Measurements from ENCODE around the gene RIOX2.
"Not testable (repeated sequence)": the region's sequence is repeated elsewhere in the genome, so short reads cannot be mapped to it uniquely, and the experiment has no call there.

RIOX2 gene

DNA sequence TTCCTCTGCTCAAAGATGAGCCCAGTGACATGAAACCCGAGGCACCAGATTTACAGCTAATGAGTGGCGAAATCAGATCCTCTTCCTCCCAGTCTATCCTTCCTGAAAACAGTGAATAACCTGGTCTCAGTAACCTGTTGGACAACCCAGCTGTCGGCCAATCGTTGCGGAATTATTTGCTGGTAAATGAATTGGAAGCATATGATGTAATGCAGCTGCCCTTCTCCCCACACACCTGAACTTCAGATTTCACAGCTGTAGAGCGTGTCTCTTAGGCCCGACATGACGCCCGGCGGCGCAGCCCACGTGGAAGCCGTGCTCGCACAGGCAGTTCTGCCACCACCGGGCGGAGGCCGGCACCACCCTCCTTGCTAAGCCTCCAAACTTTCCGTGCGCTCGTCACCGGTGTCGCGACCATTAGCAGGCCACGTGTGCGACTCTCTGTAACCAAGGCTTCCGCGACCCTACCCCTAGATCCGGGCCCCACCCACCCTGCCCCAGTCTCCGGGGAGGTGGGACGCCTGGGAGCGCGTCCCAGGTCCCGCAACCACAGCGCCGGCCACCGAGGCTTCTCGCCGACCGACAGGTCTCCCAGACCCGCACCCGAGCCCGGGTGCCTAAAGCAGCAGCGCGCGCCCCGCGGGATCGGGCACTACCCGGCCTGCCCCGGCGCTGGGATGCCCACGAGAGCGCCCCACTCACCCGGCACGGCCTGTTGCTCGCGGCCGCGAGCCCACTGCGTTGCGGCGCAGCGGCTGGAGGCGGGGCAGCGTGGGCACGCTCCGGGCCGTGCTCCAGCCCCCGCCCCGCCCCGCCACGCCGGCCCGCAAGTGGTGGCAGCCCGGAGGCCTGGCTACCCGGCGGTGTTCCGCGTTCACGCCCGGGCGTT is at the start of gene RIOX2:
Gene RIOX2, minus strand, starts transcription at position 753 of the 889 bp plus-strand sequence. CDS start 4,838 bp downstream, outside the sequence.
- peak; percentile 80 for DNase-seq (ENCODE audit: low spot score)

DNA sequence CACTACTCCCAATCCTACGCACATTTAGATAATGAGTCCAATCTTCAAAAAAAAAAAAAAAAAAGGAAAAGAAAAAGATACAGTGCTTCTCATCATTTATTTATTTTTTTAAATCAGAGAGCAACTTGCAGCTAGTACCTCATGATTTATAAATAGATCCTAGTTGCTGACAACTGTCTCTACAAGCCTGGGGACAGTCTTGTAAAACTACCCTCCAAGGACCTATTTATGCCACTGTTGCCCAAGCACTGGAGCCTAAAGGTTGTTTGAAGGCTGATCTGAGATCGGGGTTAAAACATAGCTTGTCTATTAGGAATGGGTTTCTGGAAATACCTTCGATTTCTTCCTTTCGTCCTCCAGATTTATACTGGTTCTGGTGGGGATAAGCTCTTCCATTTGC is 48.2 kb upstream of the RIOX2 start:
- DNase-seq (ENCODE audit: low spot score), result no peak

DNA sequence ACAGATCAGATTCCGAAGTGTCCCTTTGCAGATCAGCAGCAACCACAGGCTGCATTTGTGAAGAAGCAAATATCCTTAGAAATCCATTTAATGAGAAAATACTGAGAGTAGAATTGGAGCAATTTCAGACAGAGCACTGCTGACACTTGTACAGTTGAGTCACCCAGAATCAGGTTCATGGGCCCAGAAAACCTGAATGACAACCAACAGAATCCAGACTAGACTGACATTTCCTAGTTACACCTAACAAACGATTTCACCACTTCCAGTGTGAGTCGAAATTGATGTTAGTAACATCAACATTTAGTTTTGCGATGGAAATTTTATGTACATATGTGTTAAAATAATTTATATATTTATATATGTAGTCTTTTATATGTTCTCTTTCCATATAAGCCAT is 46.1 kb upstream of the RIOX2 start:
- no peak for DNase-seq (ENCODE audit: low spot score)

- no peak for DNase-seq (ENCODE audit: low spot score)
These were observed 42.0 kb upstream of the RIOX2 start for GRCh38 chr3:98014268-98014585.

DNA sequence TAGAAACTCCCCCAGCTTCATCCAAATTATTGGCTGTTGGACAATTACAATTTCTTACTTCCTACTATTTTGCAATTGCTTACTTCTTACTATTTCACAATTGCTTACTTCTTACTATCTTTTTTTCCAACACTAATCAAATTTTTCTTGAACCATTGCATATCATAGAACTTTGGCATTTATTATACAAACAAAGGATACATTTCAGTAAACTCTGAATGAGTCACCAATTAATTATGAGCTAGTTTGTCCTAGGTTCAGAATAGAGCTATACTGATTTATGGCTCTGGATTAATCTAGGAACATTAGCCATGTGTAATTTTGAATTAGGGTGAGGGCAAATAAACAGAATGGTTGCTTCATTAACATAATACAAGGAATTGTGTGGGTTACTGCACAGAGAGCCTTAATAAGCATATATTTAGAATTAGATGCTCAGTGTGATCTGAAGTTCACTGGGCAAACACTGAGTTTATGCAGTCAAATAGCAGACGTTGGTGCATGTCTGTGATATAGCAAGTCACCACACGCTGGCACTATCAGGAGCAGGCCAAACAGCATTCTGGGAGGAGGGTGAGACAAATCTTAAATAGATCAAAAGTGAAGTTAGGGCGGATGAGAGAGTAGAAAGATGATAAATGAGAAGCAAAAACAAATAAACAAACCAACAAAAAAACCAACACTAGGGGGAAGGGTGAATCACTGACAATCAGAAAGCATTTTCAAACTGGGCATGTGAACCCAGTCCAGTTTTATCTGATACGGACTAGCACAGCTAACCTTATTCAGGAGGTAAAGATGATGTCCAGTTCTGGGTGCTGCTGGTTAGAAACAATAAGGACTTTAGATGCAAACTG is 41.4 kb upstream of the RIOX2 start:
- no peak for DNase-seq (ENCODE audit: low spot score)

GRCh38 chr3:98012979-98013378 is 40.7 kb upstream of the RIOX2 start:
- DNase-seq (ENCODE audit: low spot score), result no peak

DNA sequence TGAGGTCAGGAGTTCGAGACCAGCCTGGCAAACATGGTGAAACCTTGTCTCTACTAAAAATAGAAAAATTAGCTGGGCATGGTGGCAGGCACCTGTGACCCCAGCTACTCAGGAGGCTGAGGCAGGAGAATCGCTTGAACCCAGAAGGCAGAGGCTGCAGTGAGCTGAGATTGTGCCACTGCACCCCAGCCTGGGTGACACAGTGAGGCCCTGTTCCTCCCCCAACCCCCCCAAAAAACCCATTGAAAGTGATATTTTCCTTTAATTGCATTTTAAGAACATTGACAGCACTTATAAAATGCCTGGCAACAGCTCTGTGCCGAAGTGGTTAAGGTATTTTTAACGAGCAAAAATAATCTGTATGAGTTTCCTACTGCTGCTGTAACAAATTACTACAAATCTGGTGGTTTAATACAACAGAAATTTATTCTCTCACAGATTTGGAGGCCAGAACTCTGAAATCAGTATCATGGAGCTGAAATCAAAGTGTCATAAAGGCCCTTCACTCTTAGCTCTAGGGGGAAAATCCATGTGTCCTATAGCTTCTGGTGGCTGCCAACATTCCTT is 38.7 kb upstream of the RIOX2 start:
- not testable (repeated sequence) for DNase-seq (ENCODE audit: low spot score)

DNA sequence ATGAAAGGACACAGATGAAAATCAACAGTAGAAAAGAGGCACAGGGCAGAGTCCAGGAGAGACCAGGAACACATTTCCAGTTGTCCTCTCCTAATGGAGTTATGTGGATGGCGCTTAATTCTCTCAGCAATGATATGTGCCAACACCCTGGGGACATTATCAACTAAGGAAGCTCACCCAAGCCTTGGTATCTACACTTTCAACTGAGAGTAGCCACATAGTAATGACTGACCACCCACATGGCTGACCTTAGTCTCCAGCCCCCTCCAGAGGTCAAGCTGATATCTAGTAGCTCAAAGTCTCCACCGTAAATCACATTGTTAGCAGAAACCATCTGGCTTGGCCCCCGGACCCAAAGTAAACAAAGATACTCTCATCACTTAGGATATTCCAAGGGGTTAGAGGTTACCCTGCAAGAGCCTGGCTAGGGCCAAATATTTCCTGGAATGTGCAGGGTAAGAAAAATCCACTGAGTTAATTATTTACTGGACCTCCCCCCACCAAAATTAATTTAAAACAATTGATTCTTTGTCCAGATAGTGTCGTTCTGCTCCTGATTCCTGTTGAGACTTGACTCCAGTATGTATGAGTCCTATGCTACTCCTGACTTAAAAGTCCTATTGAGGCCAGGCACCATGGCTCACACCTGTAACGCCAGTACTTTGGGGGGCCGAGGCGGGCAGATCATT is 38.1 kb upstream of the RIOX2 start:
- peak; percentile 56 for DNase-seq (ENCODE audit: low spot score)

DNA sequence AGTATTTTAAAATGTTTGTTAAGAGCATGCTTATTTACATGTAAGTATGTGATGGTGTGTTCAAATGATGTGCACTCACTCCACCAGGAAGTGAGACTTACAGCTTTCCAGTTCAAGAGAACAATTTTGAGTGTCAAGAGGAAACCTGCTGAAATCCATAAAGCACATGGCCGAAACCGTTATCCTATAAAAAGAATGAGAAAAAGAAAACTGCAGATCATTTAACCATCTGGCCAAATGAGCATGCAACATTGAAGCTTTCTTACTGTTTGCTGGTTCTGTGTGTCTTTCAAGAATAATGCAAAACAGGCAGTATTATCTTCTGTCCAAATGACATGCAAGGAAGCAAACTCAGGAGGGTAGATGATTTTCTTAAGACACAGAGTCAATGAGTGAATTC is 36.6 kb upstream of the RIOX2 start:
- no peak for DNase-seq (ENCODE audit: low spot score)

- no peak for DNase-seq (ENCODE audit: low spot score)
These were observed 33.2 kb upstream of the RIOX2 start for GRCh38 chr3:98005438-98005837.

DNA sequence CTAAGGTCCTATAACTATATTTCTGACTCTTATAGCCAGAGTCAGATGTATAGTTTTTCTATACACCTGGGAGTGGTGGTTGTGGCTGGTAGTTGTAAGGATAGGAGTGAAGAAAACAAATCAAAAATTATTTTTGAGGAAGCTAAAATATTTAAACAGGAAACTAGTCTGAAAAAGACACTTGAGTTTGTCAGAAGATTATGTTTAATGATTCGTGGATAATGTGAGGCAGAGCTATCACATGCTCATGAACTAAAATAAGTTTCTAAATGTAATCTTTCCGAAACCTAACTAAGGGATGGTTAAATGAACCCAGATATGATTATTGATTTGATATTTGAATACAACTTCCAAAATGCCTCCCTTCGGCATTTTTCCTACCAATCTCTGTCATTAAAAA is 32.5 kb upstream of the RIOX2 start:
- DNase-seq (ENCODE audit: low spot score), result no peak

GRCh38 chr3:98003306-98003969 is 31.2 kb upstream of the RIOX2 start:
- DNase-seq (ENCODE audit: low spot score), result no peak

DNA sequence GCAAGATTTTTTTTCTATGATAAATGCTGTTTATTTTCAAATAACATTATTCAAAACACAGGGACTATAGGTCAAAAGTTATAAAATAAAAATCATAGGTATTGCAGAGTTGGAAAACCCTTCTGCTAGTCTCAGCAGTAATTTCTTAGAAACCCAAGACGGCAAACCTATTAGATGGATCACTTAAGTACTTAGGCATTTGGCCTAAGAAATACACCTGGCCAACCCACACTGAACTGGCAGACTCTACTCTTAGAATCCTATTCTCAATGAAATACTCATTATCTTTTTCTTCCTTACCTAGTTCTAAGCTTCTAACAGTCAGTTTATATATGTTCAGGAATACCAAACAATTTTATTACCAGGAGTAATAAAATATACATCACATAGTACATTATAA is 30.5 kb upstream of the RIOX2 start:
- DNase-seq (ENCODE audit: low spot score), result no peak

GRCh38 chr3:97999994-98000393 is 27.8 kb upstream of the RIOX2 start:
- no peak for DNase-seq (ENCODE audit: low spot score)

- DNase-seq (ENCODE audit: low spot score), result no peak
These were observed 26.9 kb upstream of the RIOX2 start for GRCh38 chr3:97999103-97999502.

DNA sequence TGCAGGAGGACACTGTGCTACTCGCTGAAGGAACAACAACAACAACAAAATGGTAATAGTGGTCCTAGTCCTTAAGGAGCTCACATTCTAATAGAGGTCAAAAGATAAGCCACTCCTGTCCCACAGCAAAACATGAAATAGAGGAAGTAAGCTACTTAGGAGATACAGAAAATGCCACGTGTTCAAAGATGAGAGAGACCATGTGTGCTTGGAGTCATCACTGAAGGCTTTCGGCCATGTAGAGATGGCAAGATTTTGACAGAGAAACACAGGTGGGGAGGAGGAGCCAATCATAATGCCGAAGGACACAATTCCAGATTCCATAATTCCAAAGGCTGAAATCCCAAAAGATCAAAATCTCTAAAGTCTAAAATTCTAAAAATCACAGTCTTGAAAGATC is 24.8 kb upstream of the RIOX2 start:
- DNase-seq (ENCODE audit: low spot score), result no peak

GRCh38 chr3:97994328-97994945 is 22.2 kb upstream of the RIOX2 start:
- DNase-seq (ENCODE audit: low spot score), result no peak

- no peak for DNase-seq (ENCODE audit: low spot score)
These were observed 21.3 kb upstream of the RIOX2 start for GRCh38 chr3:97993526-97993925.

DNA sequence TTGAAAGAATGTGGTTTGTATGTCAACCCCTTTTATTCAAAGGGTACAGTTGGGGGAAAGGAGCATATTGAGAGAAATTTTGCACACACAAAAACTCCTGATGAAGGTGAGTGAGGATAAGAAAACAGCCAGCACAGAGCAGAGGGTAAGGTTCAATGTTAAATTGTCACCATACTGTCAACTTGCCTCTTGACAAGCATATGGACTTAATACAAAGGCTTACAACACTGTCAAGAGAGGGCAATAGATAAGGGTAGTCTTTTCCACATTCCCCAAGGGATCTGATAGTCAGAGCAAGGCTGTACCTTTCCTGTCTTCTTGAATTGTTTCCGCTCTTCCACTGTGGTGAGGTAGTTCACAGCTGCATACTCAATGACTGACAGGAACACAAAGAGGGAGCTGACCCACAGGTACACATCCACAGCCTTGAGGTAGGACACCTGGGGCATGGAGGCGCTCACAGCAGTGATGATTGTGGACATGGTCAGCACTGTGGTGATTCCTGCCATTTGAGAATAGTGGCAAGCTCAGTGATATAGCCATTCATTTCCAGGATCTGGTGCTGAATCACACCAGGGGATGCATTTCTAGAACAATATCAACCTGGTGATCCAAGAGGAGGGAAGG is 20.4 kb upstream of the RIOX2 start:
- DNase-seq (ENCODE audit: low spot score), result no peak

GRCh38 chr3:97991293-97991682 is 19.1 kb upstream of the RIOX2 start:
- DNase-seq (ENCODE audit: low spot score), result no peak

Measured in HuH-7 (cell line).